ENCODE measurements around the gene CAPN9. TPM values are rescaled to one million over a fixed set of nuclear protein-coding genes. Genes with fewer than 3 reads are reported as not detected.

The CAPN9 gene
- total and polyA plus RNA-seq, 2 donors (not counting 3 experiments of a cell fraction or from before 2014, with no cell fraction given), result not detected

DNA sequence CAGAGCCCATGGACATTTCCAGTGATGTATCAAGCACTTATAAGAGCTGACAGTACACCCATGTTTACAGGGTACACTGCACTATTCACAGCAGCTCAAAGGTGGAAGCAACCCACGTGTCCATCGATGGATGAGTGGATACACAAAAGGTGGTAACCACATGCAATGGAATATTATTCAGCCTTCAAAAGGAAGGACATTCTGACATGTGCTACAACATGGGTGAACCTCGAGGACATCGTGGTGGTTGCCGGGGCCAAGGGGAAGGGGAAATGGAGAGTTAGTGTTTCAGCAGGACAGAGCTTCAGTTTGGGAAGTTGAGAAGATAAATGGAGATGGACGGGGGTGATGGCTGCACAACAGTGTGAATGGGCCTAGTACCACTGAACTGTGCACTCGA lies 42.4 kb upstream of the CAPN9 start:
- FAIRE-seq (no peak), DNase-seq (ENCODE audit: low read depth, low spot score) (no peak)
- H3K36me3 ChIP-seq (ENCODE audit: control insufficient read depth in 2 of 2, extremely low read depth in 1 of 2, insufficient read depth in 2 of 2, low read length in 2 of 2), result no peaks in the 10 kb centered on the region
- no TSS peak for BruUV-seq (replicated peaks)
- H3K4me1 ChIP-seq (ENCODE audit: control insufficient read depth, extremely low read depth, insufficient read depth, low read length), result no peaks in the 10 kb centered on the region
- H3K9me3 ChIP-seq (replicated peaks; ENCODE audit: control insufficient read depth, insufficient read depth, low read length), result no peaks in the 10 kb centered on the region
- no peaks in the 10 kb centered on the region for H4K20me1 ChIP-seq (replicated peaks; ENCODE audit: control insufficient read depth, extremely low read depth, insufficient read depth, low read length)
- H3K27ac ChIP-seq (ENCODE audit: insufficient read depth, low read depth, low read length), result no peak overlapping the region
- H3K9ac ChIP-seq (replicated peaks; ENCODE audit: extremely low read depth, insufficient read depth, low read length), result no peak overlapping the region
- dilution Hi-C loops (cut with MboI; ENCODE audit: extremely low pct_ligation_motif_present, low sequenced_read_pairs) (no loop called here), intact Hi-C loops (cut with micrococcal nuclease) (no loop called here)
- H3K9me1 ChIP-seq (replicated peaks; ENCODE audit: control insufficient read depth, extremely low read depth, insufficient read depth, low read length), result no peaks in the 10 kb centered on the region
- ChIA-PET CTCF (no interaction called here), POLR2A (no interaction called here)
- H3K79me2 ChIP-seq (ENCODE audit: control insufficient read depth, insufficient read depth, low read length), result no peaks in the 10 kb centered on the region
- TF ChIP-seq MAX (IDR thresholded peaks at IDR 0.05; ENCODE audit: insufficient read depth, insufficient read length) (no peak), EZH2 (IDR thresholded peaks at IDR 0.05; ENCODE audit: borderline replicate concordance, low read depth, low read length, severe bottlenecking) (no peak), MYC (IDR thresholded peaks at IDR 0.05; ENCODE audit: low read depth, low read length) (no peak), CTCF (IDR thresholded peaks at IDR 0.05; ENCODE audit: extremely low read depth in 1 of 2, insufficient read depth in 1 of 2, low read depth in 1 of 2, low read length in 2 of 2) (no peak), POLR2A (IDR thresholded peaks at IDR 0.05; ENCODE audit: low read depth, low read length) (no peak), POLR2AphosphoS5 (IDR thresholded peaks at IDR 0.05; ENCODE audit: insufficient read depth, low read depth, low read length) (no peak), FOS (IDR thresholded peaks at IDR 0.05; ENCODE audit: borderline replicate concordance, insufficient read depth, low read length) (no peak), GATA2 (IDR thresholded peaks at IDR 0.05; ENCODE audit: insufficient read depth, insufficient read length, low read depth, low read length) (no peak), JUN (IDR thresholded peaks at IDR 0.05; ENCODE audit: borderline replicate concordance, insufficient read depth, insufficient read length, low read depth) (no peak)
- no peaks in the 10 kb centered on the region for H3K27me3 ChIP-seq (ENCODE audit: control insufficient read depth in 2 of 2, insufficient read depth in 2 of 2, low read length in 2 of 2)
- H3K4me2 ChIP-seq (ENCODE audit: insufficient read depth, low read length), result no peak overlapping the region
- H2AFZ ChIP-seq (ENCODE audit: low read depth, low read length), result no peak overlapping the region
- no peak overlapping the region for H3K4me3 ChIP-seq (replicated peaks in 1 of 3; ENCODE audit: insufficient read depth in 1 of 3, low read depth in 1 of 3, low read length in 3 of 3)
